H1 (cell line): ENCODE data around the gene ADAMTS4. TPM values are rescaled to one million over a fixed set of nuclear protein-coding genes. Genes with fewer than 3 reads are reported as not detected.

Experiments used
- CTCF ChIA-PET: fragments of 300-600 bp; sonication (Branson Sonifier 250); formaldehyde crosslinking; loops from one replicate; lab custom pipeline; 2021; ENCODE audit not compliant: partially characterized antibody; lab: Charles Lee
- POLR2A ChIA-PET: fragments of 300-600 bp; sonication (Branson Sonifier 250); formaldehyde crosslinking; loops from one replicate; lab custom pipeline; 2021; ENCODE audit warnings: inconsistent platforms; ENCODE audit not compliant: partially characterized antibody; lab: Charles Lee
- DNase-seq, 2 experiments: peaks; one replicate each; pipeline versions ENCODE4 v3.0.0 to v3.0.0-alpha.2; 2010 to 2022; ENCODE audit warnings: low spot score in 2 of 2, low read depth in 1 of 2, mixed read lengths in 1 of 2
- FAIRE-seq: peaks from 2 replicates; lab custom pipeline; 2011; peaks lifted over from hg19 to GRCh38; lab: Jason Lieb, UNC
- H2AFZ ChIP-seq: 2 replicates; pipeline ENCODE4 v1.8.1; 2012; ENCODE audit warnings: low read length, inconsistent platforms
- H2AK5ac ChIP-seq: 2 replicates; pipeline ENCODE4 v1.6.1; 2013; ENCODE audit warnings: low read depth, low read length
- H2BK120ac ChIP-seq: replicated peaks from 2 replicates; pipeline ENCODE3; 2013; ENCODE audit warnings: low read depth, low read length, inconsistent platforms
- H2BK12ac ChIP-seq: 2 replicates; pipeline ENCODE4 v1.6.1; 2013; ENCODE audit warnings: low read depth, low read length
- H2BK15ac ChIP-seq: 2 replicates; pipeline ENCODE4 v1.6.1; 2013; ENCODE audit warnings: low read length
- H2BK20ac ChIP-seq: 2 replicates; pipeline ENCODE4 v1.6.1; 2013; ENCODE audit warnings: low read length
- H2BK5ac ChIP-seq: 2 replicates; pipeline ENCODE4 v1.6.1; 2013; ENCODE audit warnings: low read depth, low read length
- H3K14ac ChIP-seq: 2 replicates; pipeline ENCODE4 v1.6.1; 2013; ENCODE audit warnings: inconsistent platforms; ENCODE audit not compliant: insufficient read length
- H3K18ac ChIP-seq: 2 replicates; pipeline ENCODE4 v1.6.1; 2013; ENCODE audit warnings: low read length; ENCODE audit errors: extremely low read depth
- H3K23ac ChIP-seq: 2 replicates; pipeline ENCODE4 v1.6.1; 2013; ENCODE audit warnings: inconsistent platforms; ENCODE audit not compliant: insufficient read length
- H3K23me2 ChIP-seq: 2 replicates; pipeline ENCODE4 v1.6.1; 2013; ENCODE audit warnings: low read depth, low read length
- H3K27ac ChIP-seq: 2 replicates; pipeline ENCODE4 v1.6.1; 2011; ENCODE audit warnings: low read depth, low read length, inconsistent platforms
- H3K27me3 ChIP-seq, 4 experiments: replicated peaks in 1 of 4; 1 replicate in 1 of 4; 2 replicates in 3 of 4; pipeline versions ENCODE4 v1.6.1 to v1.8.1; 2011 to 2013; ENCODE audit warnings: low read length in 3 of 4, mild to moderate bottlenecking in 3 of 4, inconsistent platforms in 2 of 4, mixed read lengths in 2 of 4, moderate library complexity in 1 of 4; ENCODE audit not compliant: control insufficient read depth in 3 of 4, insufficient read depth in 3 of 4; ENCODE audit errors: extremely low read depth in 1 of 4
- H3K36me3 ChIP-seq, 4 experiments: 2 replicates each; pipeline versions ENCODE4 v1.6.1 to v1.8.1; 2011 to 2013; ENCODE audit warnings: mild to moderate bottlenecking in 4 of 4, low read length in 3 of 4, moderate library complexity in 2 of 4, control low read depth in 1 of 4, inconsistent platforms in 1 of 4; ENCODE audit not compliant: insufficient read depth in 4 of 4, control insufficient read depth in 2 of 4
- H3K4ac ChIP-seq: replicated peaks from 2 replicates; pipeline ENCODE3; 2013; ENCODE audit warnings: low read length, low read depth, mixed read lengths, inconsistent platforms; ENCODE audit not compliant: insufficient read length
- H3K4me1 ChIP-seq, 4 experiments: replicated peaks in 1 of 4; 1 replicate in 1 of 4; 2 replicates in 3 of 4; pipeline versions ENCODE4 v1.6.1 to v1.8.1; 2011 to 2013; ENCODE audit warnings: low read length in 3 of 4, inconsistent platforms in 2 of 4, mixed read lengths in 1 of 4; ENCODE audit not compliant: insufficient read depth in 4 of 4, control insufficient read depth in 3 of 4
- H3K4me2 ChIP-seq, 2 experiments: 2 replicates each; pipeline versions ENCODE4 v1.6.1 to v1.8.1; 2011 to 2013; ENCODE audit warnings: low read depth in 2 of 2, low read length in 2 of 2, control low read depth in 1 of 2, inconsistent platforms in 1 of 2, mild to moderate bottlenecking in 1 of 2; ENCODE audit not compliant: insufficient read depth in 1 of 2
- H3K4me3 ChIP-seq, 4 experiments: fragments of 200-600, 300-600 bp in 1 of 4; sonication (generic), shearing (Covaris generic), sonication (Bioruptor Twin) in 1 of 4; 2 replicates each; pipeline versions ENCODE4 v1.5.1 to v1.8.1; 2011 to 2016; ENCODE audit warnings: low read length in 4 of 4, low read depth in 3 of 4, control low read depth in 2 of 4, inconsistent platforms in 2 of 4, mild to moderate bottlenecking in 2 of 4, mixed read lengths in 1 of 4, moderate library complexity in 1 of 4; ENCODE audit not compliant: insufficient read depth in 2 of 4; ENCODE audit errors: extremely low read depth in 1 of 4
- H3K56ac ChIP-seq: replicated peaks from 2 replicates; pipeline ENCODE3; 2013; ENCODE audit warnings: low read depth, mild to moderate bottlenecking, mixed read lengths, low read length, inconsistent platforms; ENCODE audit not compliant: insufficient read length
- H3K79me1 ChIP-seq: 2 replicates; pipeline ENCODE4 v1.6.1; 2013; ENCODE audit warnings: low read depth, low read length, control low read depth
- H3K79me2 ChIP-seq, 2 experiments: 2 replicates each; pipeline versions ENCODE4 v1.6.1 to v1.8.1; 2012 to 2013; ENCODE audit warnings: low read length in 2 of 2, mild to moderate bottlenecking in 2 of 2, inconsistent platforms in 1 of 2; ENCODE audit not compliant: insufficient read depth in 2 of 2, control insufficient read depth in 1 of 2
- H3K9ac ChIP-seq, 4 experiments: replicated peaks in 1 of 4; 1 replicate in 1 of 4; 2 replicates in 3 of 4; pipeline versions ENCODE4 v1.6.1 to v1.8.1; 2011 to 2013; ENCODE audit warnings: low read depth in 3 of 4, low read length in 3 of 4, control low read depth in 2 of 4, mild to moderate bottlenecking in 2 of 4, moderate library complexity in 2 of 4, inconsistent platforms in 1 of 4; ENCODE audit errors: extremely low read depth in 1 of 4
- H3K9me3 ChIP-seq, 2 experiments: 2 replicates each; pipeline versions ENCODE4 v1.6.1 to v1.8.1; 2012 to 2013; ENCODE audit warnings: mild to moderate bottlenecking in 2 of 2, moderate library complexity in 2 of 2, control low read depth in 1 of 2, inconsistent platforms in 1 of 2, low read depth in 1 of 2, low read length in 1 of 2, mixed read lengths in 1 of 2; ENCODE audit not compliant: insufficient read depth in 2 of 2
- H4K20me1 ChIP-seq, 2 experiments: replicated peaks in 1 of 2; 2 replicates each; pipeline versions ENCODE3 to v1.8.1; 2011 to 2013; ENCODE audit warnings: inconsistent platforms in 2 of 2, low read length in 2 of 2, mild to moderate bottlenecking in 1 of 2; ENCODE audit not compliant: insufficient read depth in 2 of 2, control insufficient read depth in 1 of 2
- H4K5ac ChIP-seq: 2 replicates; pipeline ENCODE4 v1.6.1; 2013; ENCODE audit warnings: low read length, low read depth, mixed read lengths, inconsistent platforms; ENCODE audit not compliant: insufficient read length
- H4K8ac ChIP-seq: 2 replicates; pipeline ENCODE4 v1.8.0; 2013; ENCODE audit warnings: mild to moderate bottlenecking, moderate library complexity, low read length, inconsistent platforms; ENCODE audit not compliant: insufficient read depth; ENCODE audit errors: extremely low read depth
- H4K91ac ChIP-seq: replicated peaks from 2 replicates; pipeline ENCODE3; 2013; ENCODE audit warnings: low read length, mixed read lengths, inconsistent platforms; ENCODE audit not compliant: insufficient read length
- CHD2 ChIP-seq: IDR thresholded peaks from 2 replicates; pipeline ENCODE4 v1.6.1; 2012; ENCODE audit warnings: low read length, improper control_type of control experiment
- CREB1 ChIP-seq: IDR thresholded peaks from 2 replicates; pipeline ENCODE4 v1.6.1; 2012; ENCODE audit warnings: inconsistent platforms
- GABPA ChIP-seq: IDR thresholded peaks from 2 replicates; pipeline ENCODE4 v1.6.1; 2011; ENCODE audit warnings: mild to moderate bottlenecking, low read length, moderate library complexity, borderline replicate concordance; ENCODE audit not compliant: insufficient read depth
- KDM4A ChIP-seq: IDR thresholded peaks from one replicate; pipeline ENCODE4 v1.7.1; 2012; ENCODE audit warnings: low read depth, mild to moderate bottlenecking, moderate library complexity, low read length, inconsistent platforms; ENCODE audit not compliant: severe bottlenecking
- NANOG ChIP-seq: IDR thresholded peaks from 2 replicates; pipeline ENCODE4 v1.6.1; 2011; ENCODE audit warnings: low read length, low read depth, mild to moderate bottlenecking, inconsistent platforms; ENCODE audit not compliant: insufficient read depth, poor library complexity, severe bottlenecking
- RNF2 ChIP-seq: fragments of 200-900, 300-1000 bp; sonication (generic); IDR thresholded peaks from 2 replicates; pipeline ENCODE4 v1.7.1; 2016; ENCODE audit warnings: borderline replicate concordance, low read depth, mild to moderate bottlenecking, antibody characterized with exemption, low read length; ENCODE audit not compliant: poor library complexity, severe bottlenecking; ENCODE audit errors: missing control alignments
- SIRT6 ChIP-seq: IDR thresholded peaks from one replicate; pipeline ENCODE4 v1.7.1; 2012; ENCODE audit warnings: low read length, inconsistent platforms
- TAF1 ChIP-seq: IDR thresholded peaks from 2 replicates; pipeline ENCODE4 v1.6.1; 2011; ENCODE audit warnings: mild to moderate bottlenecking, low read depth, low read length
- TAF7 ChIP-seq: optimal IDR thresholded peaks from 2 replicates; pipeline ENCODE3; 2011; ENCODE audit warnings: low read depth, mild to moderate bottlenecking, inconsistent platforms, low read length, moderate library complexity, borderline replicate concordance
- TBP ChIP-seq: IDR thresholded peaks from 2 replicates; pipeline ENCODE4 v1.6.1; 2011; ENCODE audit warnings: low read depth, low read length, improper control_type of control experiment
- USF2 ChIP-seq: IDR thresholded peaks from 2 replicates; pipeline ENCODE4 v1.6.1; 2011; ENCODE audit warnings: low read length, improper control_type of control experiment
- ZNF274 ChIP-seq: IDR thresholded peaks from 2 replicates; pipeline ENCODE4 v1.7.0; 2012; ENCODE audit warnings: low read length, borderline replicate concordance; ENCODE audit errors: extremely low read depth
- WGBS, 2 experiments: shearing (Covaris generic) in 1 of 2; methylation state at CpG; one replicate each; pipeline versions ENCODE4 v1.1.6 to v1.1.7; 2013 to 2015; ENCODE audit warnings: low lambda C conversion rate in 2 of 2, mixed read lengths in 2 of 2, inconsistent platforms in 1 of 2, low coverage in 1 of 2, missing lambda C conversion rate in 1 of 2; ENCODE audit not compliant: insufficient replicate concordance in 2 of 2, insufficient coverage in 1 of 2, insufficient read length in 1 of 2; ENCODE audit errors: extremely low coverage in 1 of 2, missing lambda C conversion rate in 1 of 2; 5-methylcytosine and 5-hydroxymethylcytosine counted together
- polyA plus RNA-seq, 7 experiments: library from polyadenylated mRNA; depleted of rRNA in 3 of 7; stranded (reverse) in 5 of 7; unstranded in 2 of 7; fragments of >200 nt in 5 of 7; fragments of 200-250 nt in 2 of 7; gene quantifications; 1 replicate in 5 of 7; 2 replicates in 1 of 7; 4 replicates in 1 of 7; pipeline versions ENCODE4 v1.2.1 to v1.2.3, GENCODE V29; 2011 to 2013; ENCODE audit warnings: missing spikeins in 2 of 7, mixed read lengths in 2 of 7
- total RNA-seq: library from RNA; stranded (reverse); fragmentation: NEBNext Ultra II Directional; extraction: Animal tissue kit (Norgen Biotek cat#: 25700); gene quantifications from 2 replicates; pipeline ENCODE4 v1.2.1, GENCODE V29; 2021

Gene ADAMTS4
- total and polyA plus RNA-seq, 2 of the 8 experiments (the other 6 are each of a cell fraction or from before 2014, with no cell fraction given) = 4.6 to 7.2 TPM

GRCh38 chr1:161140755-161141400 is 58.0 kb downstream of the ADAMTS4 start:
- Histone ChIP-seq H3K18ac (no peak overlapping the region), H3K9me3 (no peaks in the 10 kb centered on the region), H3K36me3 (no peaks in the 10 kb centered on the region; a peak in 1 of 8 replicates), H2AK5ac (no peak overlapping the region), H3K23ac (no peak overlapping the region), H2BK120ac (no peak overlapping the region), H2BK5ac (no peak overlapping the region), H4K8ac (no peak overlapping the region), H3K14ac (no peak overlapping the region), H4K5ac (no peak overlapping the region), H3K27me3 (no peaks in the 10 kb centered on the region), H3K23me2 (no peaks in the 10 kb centered on the region), H2BK20ac (no peak overlapping the region), H3K4me3 (no peak overlapping the region), H2BK15ac (no peak overlapping the region), H3K56ac (no peak overlapping the region), H2BK12ac (no peak overlapping the region), H3K4me1 (no peaks in the 10 kb centered on the region), H3K79me1 (peaks cover 6% of the 10 kb centered on the region; the same call in 1 of the 2 replicates), H4K91ac (no peak overlapping the region), H3K4me2 (no peak overlapping the region), H3K79me2 (no peaks in the 10 kb centered on the region), H4K20me1 (peaks cover 0 to 1% of the 10 kb centered on the region in 2 experiments), H2AFZ (no peak overlapping the region), H3K4ac (no peak overlapping the region), H3K9ac (no peak overlapping the region), H3K27ac (no peak overlapping the region)
- WGBS, 2 experiments = 95% methylated on average over 29 of the region's 29 CpGs; no CpG with 5 or more reads in 1 of the 2 experiments
- ChIA-PET CTCF (interaction anchor here (0.6 to 7.3 kb wide), 18 partner anchors 9 to 978 kb away, joined by 3 to 58 read pairs (median 4); partner anchors contain the start of genes ARHGAP30, KLHDC9, NIT1 and PFDN2), POLR2A (interaction anchor here (0.6 to 1.7 kb wide), 4 partner anchors 8 to 246 kb away, joined by 3 to 5 read pairs (median 4); partner anchors contain the start of genes DEDD and F11R)
- DNase-seq (no peak), FAIRE-seq (no peak)
- TF ChIP-seq CREB1 (no peak), SIRT6 (no peak), RNF2 (no peak), TBP (no peak), GABPA (no peak), TAF7 (no peak), NANOG (no peak), CHD2 (no peak), KDM4A (no peak), USF2 (no peak), ZNF274 (no peak), TAF1 (no peak)
